OCI-LY7 (cell line): ENCODE results near the gene NTM. TPM values are rescaled to one million over a fixed set of nuclear protein-coding genes. Genes with fewer than 3 reads are reported as not detected.

Source experiments
- BruUV-seq: library from RNA; stranded (reverse); fragments of 400-500 nt; replicated peaks from 2 replicates; lab custom pipeline; 2021; lab: Mats Ljungman, UMichigan
- CTCF ChIA-PET: fragments of 300-600 bp; sonication (Branson Sonifier 250); formaldehyde crosslinking; loops from one replicate; lab custom pipeline; 2022; ENCODE audit warnings: antibody characterized with exemption; ENCODE audit not compliant: unreplicated experiment; lab: Charles Lee
- POLR2A ChIA-PET: fragments of 300-600 bp; sonication (Branson Sonifier 250); formaldehyde crosslinking; loops from one replicate; lab custom pipeline; 2022; ENCODE audit warnings: antibody characterized with exemption; lab: Charles Lee
- DNase-seq: peaks from one replicate; pipeline ENCODE4 v3.0.0-alpha.2; 2015; ENCODE audit warnings: low spot score
- H2AFZ ChIP-seq: fragments of 200-600 bp; sonication (generic), shearing (Covaris generic); 2 replicates; pipeline ENCODE4 v1.6.1; 2014; ENCODE audit warnings: mild to moderate bottlenecking, antibody characterized with exemption, low read length, moderate library complexity
- H3K27ac ChIP-seq: fragments of 200-600 bp; sonication (generic); 2 replicates; pipeline ENCODE4 v1.5.1; 2014; ENCODE audit warnings: mixed run types, low read depth, mild to moderate bottlenecking, moderate library complexity, low read length, inconsistent platforms; ENCODE audit not compliant: poor library complexity, severe bottlenecking
- H3K36me3 ChIP-seq: fragments of 200-600 bp; sonication (generic); 2 replicates; pipeline ENCODE4 v1.6.1; 2014; ENCODE audit warnings: mild to moderate bottlenecking, antibody characterized with exemption, low read length, moderate library complexity, mixed read lengths; ENCODE audit not compliant: insufficient read depth
- H3K4me1 ChIP-seq: fragments of 200-600 bp; sonication (generic); 2 replicates; pipeline ENCODE4 v1.5.1; 2014; ENCODE audit warnings: mild to moderate bottlenecking, low read length; ENCODE audit not compliant: insufficient read depth, poor library complexity, severe bottlenecking
- H3K4me2 ChIP-seq: fragments of 200-600 bp; sonication (generic); 2 replicates; pipeline ENCODE4 v1.6.1; 2014; ENCODE audit warnings: mild to moderate bottlenecking, low read length
- H3K4me3 ChIP-seq: fragments of 200-600 bp; sonication (generic); 2 replicates; pipeline ENCODE4 v1.5.1; 2014; ENCODE audit warnings: mild to moderate bottlenecking, low read depth, low read length; ENCODE audit not compliant: poor library complexity, severe bottlenecking
- H3K79me2 ChIP-seq: fragments of 200-600 bp; sonication (generic); 2 replicates; pipeline ENCODE4 v1.6.1; 2016; ENCODE audit warnings: low read depth, mild to moderate bottlenecking, low read length, moderate library complexity, mixed read lengths; ENCODE audit not compliant: insufficient read depth
- H3K9me2 ChIP-seq: fragments of 200-600 bp; sonication (generic); 2 replicates; pipeline ENCODE4 v1.6.1; 2016; ENCODE audit warnings: mild to moderate bottlenecking, low read length, mixed read lengths; ENCODE audit not compliant: insufficient read depth
- H3K9me3 ChIP-seq: fragments of 200-600 bp; sonication (generic); 2 replicates; pipeline ENCODE4 v1.6.1; 2014; ENCODE audit warnings: mild to moderate bottlenecking, mixed run types, low read length, mixed read lengths
- H4K20me1 ChIP-seq: fragments of 200-600 bp; sonication (generic); 2 replicates; pipeline ENCODE4 v1.6.1; 2014; ENCODE audit warnings: mild to moderate bottlenecking, antibody characterized with exemption, low read length, moderate library complexity, mixed read lengths; ENCODE audit not compliant: insufficient read depth
- EZH2phosphoT487 ChIP-seq: fragments of 200-600 bp; sonication (generic); IDR thresholded peaks from 2 replicates; pipeline ENCODE4 v1.6.1; 2018; ENCODE audit warnings: low read depth, borderline replicate concordance, mild to moderate bottlenecking, mixed run types, antibody characterized with exemption, low read length, moderate library complexity, mixed read lengths
- intact Hi-C: fragments of 100-400 bp; cut with micrococcal nuclease; formaldehyde crosslinking; loops from one replicate; pipeline ENCODE4 v1.10.0; 2022; ENCODE audit not compliant: unreplicated experiment
- total RNA-seq, 2 experiments: library from RNA; depleted of rRNA in 1 of 2; stranded (reverse); fragments of >200 nt in 1 of 2; shearing (Covaris generic) in 1 of 2; gene quantifications; 2 replicates each; pipeline ENCODE4 v1.2.3, GENCODE V29; 2014 to 2022
- TF ChIP-seq, protein P1 (sequence below): fragments of 200-600 bp; sonication (generic); conservative IDR thresholded peaks from 2 replicates; pipeline ENCODE4 v1.5.1; 2014; ENCODE audit warnings: mild to moderate bottlenecking, antibody characterized with exemption, low read length, moderate library complexity, mixed read lengths

NTM gene
- total RNA-seq, 2 experiments from 2014 or later: not detected

DNA sequence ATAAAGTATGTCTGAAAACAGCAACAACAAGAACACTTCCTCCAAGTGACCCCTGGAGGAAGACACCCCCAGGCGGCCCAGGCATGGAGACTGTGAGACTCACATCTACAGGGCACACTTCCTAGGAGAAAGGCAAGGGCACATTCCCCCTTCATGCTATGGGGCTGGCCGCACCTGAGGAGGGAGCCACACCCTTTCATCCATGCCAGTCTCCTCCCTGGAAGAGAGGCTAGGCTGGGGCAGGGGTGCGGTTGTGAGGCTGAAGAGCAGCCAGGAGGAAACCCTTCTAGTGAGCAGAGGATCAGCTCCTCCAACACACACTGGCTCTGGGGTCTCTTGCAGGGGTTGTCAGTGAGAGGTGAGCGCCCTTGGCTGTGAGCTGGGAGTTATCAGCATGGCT, 678.8 kb downstream of the NTM start:
- POLR2A ChIA-PET: no interaction called here
- Histone ChIP-seq H4K20me1 (no peaks in the 10 kb centered on the region), H3K9me3 (no peaks in the 10 kb centered on the region), H3K27ac (no peak overlapping the region), H3K79me2 (no peaks in the 10 kb centered on the region), H2AFZ (no peak overlapping the region), H3K9me2 (no peaks in the 10 kb centered on the region), H3K4me1 (no peaks in the 10 kb centered on the region), H3K4me2 (no peak overlapping the region), H3K36me3 (no peaks in the 10 kb centered on the region), H3K4me3 (no peak overlapping the region)
- BruUV-seq: no TSS peak
- TF ChIP-seq EZH2phosphoT487: no peak
- TF ChIP-seq, protein P1, sequence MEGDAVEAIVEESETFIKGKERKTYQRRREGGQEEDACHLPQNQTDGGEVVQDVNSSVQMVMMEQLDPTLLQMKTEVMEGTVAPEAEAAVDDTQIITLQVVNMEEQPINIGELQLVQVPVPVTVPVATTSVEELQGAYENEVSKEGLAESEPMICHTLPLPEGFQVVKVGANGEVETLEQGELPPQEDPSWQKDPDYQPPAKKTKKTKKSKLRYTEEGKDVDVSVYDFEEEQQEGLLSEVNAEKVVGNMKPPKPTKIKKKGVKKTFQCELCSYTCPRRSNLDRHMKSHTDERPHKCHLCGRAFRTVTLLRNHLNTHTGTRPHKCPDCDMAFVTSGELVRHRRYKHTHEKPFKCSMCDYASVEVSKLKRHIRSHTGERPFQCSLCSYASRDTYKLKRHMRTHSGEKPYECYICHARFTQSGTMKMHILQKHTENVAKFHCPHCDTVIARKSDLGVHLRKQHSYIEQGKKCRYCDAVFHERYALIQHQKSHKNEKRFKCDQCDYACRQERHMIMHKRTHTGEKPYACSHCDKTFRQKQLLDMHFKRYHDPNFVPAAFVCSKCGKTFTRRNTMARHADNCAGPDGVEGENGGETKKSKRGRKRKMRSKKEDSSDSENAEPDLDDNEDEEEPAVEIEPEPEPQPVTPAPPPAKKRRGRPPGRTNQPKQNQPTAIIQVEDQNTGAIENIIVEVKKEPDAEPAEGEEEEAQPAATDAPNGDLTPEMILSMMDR: no peak
- intact Hi-C loops: no loop called here
- CTCF ChIA-PET: no interaction called here
- no peak for DNase-seq

DNA sequence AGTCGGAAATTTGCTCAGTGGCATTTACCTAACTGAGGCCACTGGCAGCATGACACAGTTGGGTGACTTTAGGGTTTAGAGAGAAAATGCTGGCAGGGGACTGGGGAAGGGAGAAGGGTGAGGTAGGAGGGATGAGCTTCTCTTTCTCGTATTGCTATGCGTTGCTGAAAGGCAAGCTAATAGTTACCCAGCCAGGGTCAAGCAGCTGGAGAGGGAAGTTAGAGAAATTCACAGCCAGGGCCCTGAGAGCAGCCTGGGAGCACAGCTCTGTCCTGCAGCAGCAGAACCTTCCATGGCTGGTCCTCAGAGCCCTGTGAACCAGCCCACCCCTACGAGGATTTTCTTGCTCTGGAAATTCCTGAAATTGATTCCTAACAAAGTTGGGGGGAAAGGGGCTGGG, 679.6 kb downstream of the NTM start:
- TF ChIP-seq EZH2phosphoT487: no peak
- TF ChIP-seq, protein P1: no peak
- Histone ChIP-seq H3K4me2 (no peak overlapping the region), H3K9me3 (no peaks in the 10 kb centered on the region), H2AFZ (no peak overlapping the region), H3K36me3 (no peaks in the 10 kb centered on the region), H3K4me3 (no peak overlapping the region), H3K4me1 (no peaks in the 10 kb centered on the region), H3K79me2 (no peaks in the 10 kb centered on the region), H4K20me1 (no peaks in the 10 kb centered on the region), H3K27ac (no peak overlapping the region), H3K9me2 (no peaks in the 10 kb centered on the region)
- CTCF ChIA-PET: no interaction called here
- no TSS peak for BruUV-seq
- intact Hi-C loops: no loop called here
- POLR2A ChIA-PET: no interaction called here
- DNase-seq: no peak

DNA sequence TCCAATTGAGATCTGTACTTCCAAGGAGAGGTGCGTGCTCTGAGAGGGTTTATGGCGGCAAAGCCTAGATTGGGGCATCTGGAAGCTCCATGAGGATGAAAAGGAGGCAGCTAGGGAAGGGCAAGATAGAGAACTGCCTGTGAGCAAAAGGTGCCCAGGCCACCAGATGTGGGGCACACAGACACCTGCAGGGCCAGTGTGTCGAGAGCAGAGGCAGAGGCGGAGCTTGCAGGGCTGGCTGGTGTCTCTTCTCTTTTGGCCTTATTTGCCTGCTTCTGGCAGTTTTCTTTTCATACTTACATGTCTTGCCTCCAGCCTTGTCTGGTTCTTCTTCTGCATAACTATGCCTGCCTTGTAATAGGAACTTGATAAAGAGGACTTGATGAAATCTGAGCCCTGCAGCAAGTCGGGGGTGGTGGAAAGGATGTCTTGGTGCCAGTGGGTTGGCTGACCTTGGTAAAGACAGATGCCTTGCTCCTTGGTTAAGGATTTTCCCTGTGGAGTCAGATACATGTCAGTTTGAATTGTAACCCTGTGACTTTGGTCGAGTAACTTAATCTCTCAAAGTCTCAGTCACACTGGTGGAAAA, 680.3 kb downstream of the NTM start:
- H3K9me2 ChIP-seq: no peaks in the 10 kb centered on the region
- no peak overlapping the region for H3K4me3 ChIP-seq
- no peak overlapping the region for H3K27ac ChIP-seq
- no peak for TF ChIP-seq EZH2phosphoT487
- no peaks in the 10 kb centered on the region for H3K79me2 ChIP-seq
- no peak overlapping the region for H2AFZ ChIP-seq
- H3K36me3 ChIP-seq: no peaks in the 10 kb centered on the region
- ChIA-PET POLR2A (no interaction called here), CTCF (no interaction called here)
- intact Hi-C loops: no loop called here
- DNase-seq: no peak
- no peaks in the 10 kb centered on the region for H3K4me1 ChIP-seq
- no peaks in the 10 kb centered on the region for H4K20me1 ChIP-seq
- BruUV-seq: no TSS peak
- no peaks in the 10 kb centered on the region for H3K9me3 ChIP-seq
- H3K4me2 ChIP-seq: no peak overlapping the region
